K562 (cell line): Measurements from ENCODE around the gene DSPP. TPM values are rescaled to one million over a fixed set of nuclear protein-coding genes. Genes with fewer than 3 reads are reported as not detected.

Experiments used
- ATAC-seq: fragments of 200-7000 bp; cut with Tn5 transposase; 3 replicates; pipeline ENCODE4 v1.9.1; 2020; ENCODE audit warnings: moderate library complexity
- BruUV-seq: library from RNA; stranded (reverse); fragments of 400-500 nt; replicated peaks from 2 replicates; lab custom pipeline; 2021; lab: Mats Ljungman, UMichigan
- CTCF ChIA-PET: fragments of 300-600 bp; formaldehyde crosslinking; extraction: SDS; loops from one replicate; lab custom pipeline; 2021; ENCODE audit warnings: low intra/inter-chr PET ratio; lab: Yijun Ruan, JAX
- POLR2A ChIA-PET: fragments of 300-600, 350-650 bp; sonication (Branson Sonifier 250); formaldehyde crosslinking; extraction: SDS; loops from one replicate; lab custom pipeline; 2021; ENCODE audit warnings: antibody characterized with exemption, inconsistent platforms; lab: Yijun Ruan, JAX
- DNase-seq, 4 experiments: peaks; one replicate each; pipeline versions ENCODE4 v3.0.0 to v3.0.0-alpha.2; 2011 to 2018; ENCODE audit warnings: low spot score in 3 of 4, mixed read lengths in 3 of 4; ENCODE audit errors: extremely low read depth in 1 of 4
- FAIRE-seq: peaks from 2 replicates; lab custom pipeline; 2011; peaks lifted over from hg19 to GRCh38; lab: Jason Lieb, UNC
- H2AFZ ChIP-seq: 2 replicates; pipeline ENCODE4 v1.6.0; 2011; ENCODE audit warnings: low read depth, low read length, control low read depth, inconsistent platforms
- H3K27ac ChIP-seq: fragments of 200-600 bp; 3 replicates; pipeline ENCODE4 v1.8.0; 2011; ENCODE audit warnings: low read depth, mild to moderate bottlenecking, control low read depth, inconsistent platforms, low read length, moderate library complexity, mixed read lengths; ENCODE audit errors: extremely low read depth
- H3K27me3 ChIP-seq, 2 experiments: fragments of 300-600 bp in 1 of 2; 2 replicates in 1 of 2; 3 replicates in 1 of 2; pipeline versions ENCODE4 v1.6.0 to v1.8.0; 2011; ENCODE audit warnings: inconsistent platforms in 2 of 2, low read length in 2 of 2, mild to moderate bottlenecking in 1 of 2, mixed read lengths in 1 of 2, moderate library complexity in 1 of 2; ENCODE audit not compliant: control insufficient read depth in 2 of 2, insufficient read depth in 2 of 2
- H3K36me3 ChIP-seq: fragments of 300-600 bp; 3 replicates; pipeline ENCODE4 v1.8.0; 2011; ENCODE audit warnings: mild to moderate bottlenecking, low read length, inconsistent platforms; ENCODE audit not compliant: control insufficient read depth, insufficient read depth
- H3K4me1 ChIP-seq, 2 experiments: fragments of 200-600 bp in 1 of 2; replicated peaks in 1 of 2; 2 replicates in 1 of 2; 3 replicates in 1 of 2; pipeline versions ENCODE4 v1.5.1 to v1.8.0; 2011; ENCODE audit warnings: inconsistent platforms in 2 of 2, low read length in 2 of 2, mild to moderate bottlenecking in 1 of 2, mixed read lengths in 1 of 2, moderate library complexity in 1 of 2; ENCODE audit not compliant: control insufficient read depth in 2 of 2, insufficient read depth in 2 of 2
- H3K4me2 ChIP-seq: 2 replicates; pipeline ENCODE4 v1.6.1; 2011; ENCODE audit warnings: low read length, control low read depth, inconsistent platforms, mixed read lengths; ENCODE audit not compliant: insufficient read depth
- H3K4me3 ChIP-seq: fragments of 200-600 bp; sonication (generic), shearing (Covaris generic); 2 replicates; pipeline ENCODE4 v1.5.1; 2016; ENCODE audit warnings: control low read depth, inconsistent platforms
- H3K79me2 ChIP-seq: fragments of 200-600 bp; 3 replicates; pipeline ENCODE4 v1.8.0; 2011; ENCODE audit warnings: low read length, inconsistent platforms; ENCODE audit not compliant: control insufficient read depth, insufficient read depth
- H3K9ac ChIP-seq, 2 experiments: 2 replicates each; pipeline versions ENCODE4 v1.6.0 to v1.6.1; 2011; ENCODE audit warnings: low read depth in 2 of 2, low read length in 2 of 2, control low read depth in 1 of 2, inconsistent platforms in 1 of 2, mild to moderate bottlenecking in 1 of 2, mixed read lengths in 1 of 2; ENCODE audit not compliant: insufficient read depth in 1 of 2
- H3K9me1 ChIP-seq: one replicate; pipeline ENCODE4 v1.6.0; 2011; ENCODE audit warnings: inconsistent platforms, mild to moderate bottlenecking, low read length, moderate library complexity; ENCODE audit not compliant: control insufficient read depth, insufficient read depth
- H3K9me3 ChIP-seq: replicated peaks from 2 replicates; pipeline ENCODE4 v1.5.1; 2011; ENCODE audit warnings: low read depth, low read length, inconsistent platforms; ENCODE audit not compliant: control insufficient read depth, insufficient read depth
- H4K20me1 ChIP-seq: replicated peaks from 2 replicates; pipeline ENCODE4 v1.6.1; 2011; ENCODE audit warnings: low read length, inconsistent platforms, mixed read lengths; ENCODE audit not compliant: control insufficient read depth, insufficient read depth
- ASH1L ChIP-seq: fragments of 450-650 bp; IDR thresholded peaks from 2 replicates; pipeline ENCODE4 v1.6.1; 2018; ENCODE audit warnings: borderline replicate concordance, mild to moderate bottlenecking, low read depth; ENCODE audit not compliant: partially characterized antibody
- CUX1 ChIP-seq: fragments of 200-800 bp; sonication (Bioruptor generic); IDR thresholded peaks from 2 replicates; pipeline ENCODE4 v1.6.1; 2016; ENCODE audit warnings: missing genetic modification characterization, missing compliant biosample characterization
- DDX20 ChIP-seq: fragments of 450-650 bp; IDR thresholded peaks from 2 replicates; pipeline ENCODE4 v1.6.1; 2016; ENCODE audit warnings: missing genetic modification characterization, low read depth, mild to moderate bottlenecking, missing compliant biosample characterization, moderate library complexity
- GTF2E2 ChIP-seq: fragments of 200-800 bp; sonication (Bioruptor generic); IDR thresholded peaks from 2 replicates; pipeline ENCODE4 v1.6.1; 2016; ENCODE audit warnings: missing genetic modification characterization, missing compliant biosample characterization
- MBD2 ChIP-seq: sonication (generic); IDR thresholded peaks from 2 replicates; pipeline ENCODE4 v1.6.1; 2016; ENCODE audit warnings: low read depth, borderline replicate concordance
- MEIS2 ChIP-seq: fragments of 450-650 bp; IDR thresholded peaks from 2 replicates; pipeline ENCODE4 v1.6.1; 2014; ENCODE audit warnings: mild to moderate bottlenecking; ENCODE audit not compliant: partially characterized antibody
- PBX2 ChIP-seq, 2 experiments: IDR thresholded peaks in 1 of 2; conservative IDR thresholded peaks in 1 of 2; 2 replicates each; pipeline ENCODE4 v1.6.1; 2016; ENCODE audit warnings: low read depth in 2 of 2, mild to moderate bottlenecking in 1 of 2, missing compliant biosample characterization in 1 of 2, missing genetic modification characterization in 1 of 2, moderate library complexity in 1 of 2
- RBBP5 ChIP-seq: fragments of 200-600 bp; sonication (generic); IDR thresholded peaks from 2 replicates; pipeline ENCODE4 v1.6.1; 2012; ENCODE audit warnings: borderline replicate concordance, mild to moderate bottlenecking, low read length, control low read depth, inconsistent platforms; ENCODE audit not compliant: insufficient read depth, poor library complexity, severe bottlenecking
- SPI1 ChIP-seq: IDR thresholded peaks from 2 replicates; pipeline ENCODE4 v1.6.1; 2011; ENCODE audit warnings: low read depth, low read length, control low read depth, borderline replicate concordance
- TCF7L2 ChIP-seq: fragments of 150-350 bp; IDR thresholded peaks from 2 replicates; pipeline ENCODE4 v1.6.1; 2016; ENCODE audit warnings: low read depth, mild to moderate bottlenecking, low read length, moderate library complexity
- ZNF324 ChIP-seq: fragments of 250-450 bp; sonication (Bioruptor Pico); IDR thresholded peaks from 2 replicates; pipeline ENCODE4 v1.4.0; 2020; ENCODE audit warnings: mild to moderate bottlenecking
- WGBS: fragments of 100-300 bp; shearing (Covaris generic); methylation state at CpG from one replicate; pipeline ENCODE4 v1.1.6; 2016; ENCODE audit warnings: low coverage, mixed read lengths; ENCODE audit not compliant: insufficient coverage; ENCODE audit errors: missing lambda C conversion rate; 5-methylcytosine and 5-hydroxymethylcytosine counted together
- in situ Hi-C: fragments of 300-500 bp; cut with MboI; formaldehyde crosslinking; loops from 4 replicates; pipeline ENCODE4 v1.15.0; 2018; ENCODE audit warnings: inconsistent platforms, mixed read lengths
- intact Hi-C: fragments of 100-400 bp; cut with micrococcal nuclease; formaldehyde crosslinking; loops from 2 replicates; pipeline ENCODE4 v1.14.2; 2022
- polyA plus RNA-seq, 8 experiments: library from polyadenylated mRNA; depleted of rRNA in 4 of 8; stranded (reverse) in 5 of 8; unstranded in 3 of 8; fragments of >200 nt; fragmentation: Nextera tagmentation in 2 of 8; fragmentation: Illumina TruSeq in 1 of 8; extraction: Ambion mirVana in 2 of 8; extraction: Trizol in 1 of 8; gene quantifications; 2 replicates each; pipeline versions ENCODE4 v1.2.1 to v1.2.3, GENCODE V29; 2011 to 2014; ENCODE audit warnings: inconsistent platforms in 1 of 8, missing spikeins in 1 of 8
- total RNA-seq, 7 experiments: library from RNA; depleted of rRNA in 6 of 7; stranded (reverse); fragments of >200 nt in 6 of 7; fragmentation: Illumina TruSeq in 2 of 7; extraction: Trizol in 2 of 7; gene quantifications; 2 replicates each; pipeline versions ENCODE4 v1.2.1 to v1.2.3, GENCODE V29; 2011 to 2021; ENCODE audit warnings: low replicate concordance in 1 of 7

DSPP gene
- total and polyA plus RNA-seq, 9 of the 15 experiments (the other 6 are each of a cell fraction or from before 2014, with no cell fraction given), result not detected

- BruUV-seq, result no TSS peak
- H3K9me3 ChIP-seq, result no peaks in the 10 kb centered on the region
- in situ Hi-C loops (no loop called here), intact Hi-C loops (no loop called here)
- H4K20me1 ChIP-seq, result no peaks in the 10 kb centered on the region
- DNase-seq (no peak), FAIRE-seq (no peak), ATAC-seq (no peak)
- no peaks in the 10 kb centered on the region for H3K79me2 ChIP-seq
- WGBS, result 0% methylated on average over 2 of the region's 2 CpGs
- no peak overlapping the region for H3K4me2 ChIP-seq
- H3K4me1 ChIP-seq, result no peaks in the 10 kb centered on the region
- no peaks in the 10 kb centered on the region for H3K27me3 ChIP-seq
- no peak overlapping the region for H3K27ac ChIP-seq
- CTCF ChIA-PET, result no interaction called here
- H2AFZ ChIP-seq, result no peak overlapping the region
- POLR2A ChIA-PET, result no interaction called here
- H3K9ac ChIP-seq, result no peak overlapping the region
- TF ChIP-seq MEIS2 (peak; percentile 29), CUX1 (CRISPR knock-in tag) (no peak), SPI1 (peak; percentile 66), PBX2 (CRISPR knock-in tag; IDR thresholded peaks at IDR 0.05; ENCODE audit: low read depth) (no peak), PBX2 (tag; conservative IDR thresholded peaks at IDR 0.05; ENCODE audit: low read depth) (0 out of 2 replicates have a peak, but pooled peaks have one; percentile 17), DDX20 (tag) (no peak), ASH1L (no peak), RBBP5 (no peak), GTF2E2 (tag) (no peak), MBD2 (no peak), ZNF324 (no peak), TCF7L2 (no peak)
- H3K9me1 ChIP-seq, result no peaks in the 10 kb centered on the region
- no peaks in the 10 kb centered on the region for H3K36me3 ChIP-seq
- H3K4me3 ChIP-seq, result no peak overlapping the region
These were observed 16.4 kb downstream of the DSPP start for GRCh38 chr4:87624698-87625097.
